Bronchial epithelial cell (primary cell): ENCODE results near the gene LRP1B. TPM values are rescaled to one million over a fixed set of nuclear protein-coding genes. Genes with fewer than 3 reads are reported as not detected.

Experiments used
- DNase-seq: peaks from one replicate; pipeline ENCODE4 v3.0.0-alpha.2; 2010; ENCODE audit warnings: low read depth
- FAIRE-seq: peaks from 2 replicates; lab custom pipeline; 2011; peaks lifted over from hg19 to GRCh38; lab: Jason Lieb, UNC
- H3K27me3 ChIP-seq: 2 replicates; pipeline ENCODE4 v1.5.1; 2011; ENCODE audit warnings: low read length; ENCODE audit not compliant: control insufficient read depth, insufficient read depth
- H3K36me3 ChIP-seq: 2 replicates; pipeline ENCODE4 v1.5.1; 2011; ENCODE audit warnings: low read length; ENCODE audit not compliant: control insufficient read depth, insufficient read depth
- H3K4me3 ChIP-seq: 2 replicates; pipeline ENCODE4 v1.5.1; 2011; ENCODE audit warnings: mild to moderate bottlenecking, low read depth, low read length, control low read depth
- CTCF ChIP-seq: IDR thresholded peaks from 2 replicates; pipeline ENCODE4 v1.5.1; 2011; ENCODE audit warnings: mild to moderate bottlenecking, moderate library complexity, low read length, control low read depth, inconsistent platforms; ENCODE audit not compliant: insufficient read depth, severe bottlenecking
- total RNA-seq: library from RNA; depleted of rRNA; stranded (reverse); fragments of >200 nt; gene quantifications from 2 replicates; pipeline ENCODE4 v1.2.1, GENCODE V29; 2014

LRP1B gene
- total RNA-seq, 1 donor from 2014 or later, result under 0.01 TPM

- no peak for TF ChIP-seq CTCF
- no peaks in the 10 kb centered on the region for H3K27me3 ChIP-seq
- H3K4me3 ChIP-seq, result no peak overlapping the region
- FAIRE-seq (no peak), DNase-seq (no peak)
- no peaks in the 10 kb centered on the region for H3K36me3 ChIP-seq
These were observed 97.4 kb downstream of the LRP1B start for GRCh38 chr2:142033393-142033792.

GRCh38 chr2:142031656-142032055 is 99.2 kb downstream of the LRP1B start:
- Histone ChIP-seq H3K36me3 (no peaks in the 10 kb centered on the region), H3K27me3 (no peaks in the 10 kb centered on the region), H3K4me3 (no peak overlapping the region)
- no peak for FAIRE-seq
- no peak for DNase-seq
- TF ChIP-seq CTCF, result no peak

GRCh38 chr2:142030735-142031134 is 100.1 kb downstream of the LRP1B start:
- FAIRE-seq (no peak), DNase-seq (no peak)

GRCh38 chr2:142029974-142030373 is 100.8 kb downstream of the LRP1B start:
- TF ChIP-seq CTCF, result no peak
- FAIRE-seq (no peak), DNase-seq (no peak)
- Histone ChIP-seq H3K36me3 (no peaks in the 10 kb centered on the region), H3K27me3 (no peaks in the 10 kb centered on the region), H3K4me3 (no peak overlapping the region)

More at GRCh38 chr2:142030735-142031134, 100.1 kb downstream of the LRP1B start:
- H3K27me3 ChIP-seq, result no peaks in the 10 kb centered on the region
- no peak for TF ChIP-seq CTCF
- no peak overlapping the region for H3K4me3 ChIP-seq
- H3K36me3 ChIP-seq, result no peaks in the 10 kb centered on the region

- no peak for FAIRE-seq
- TF ChIP-seq CTCF, result no peak
- H3K4me3 ChIP-seq, result no peak overlapping the region
These were observed 105.4 kb downstream of the LRP1B start for GRCh38 chr2:142025394-142025793.

GRCh38 chr2:142020368-142020767 is 110.4 kb downstream of the LRP1B start:
- no peak for TF ChIP-seq CTCF
- FAIRE-seq (no peak), DNase-seq (no peak)
- Histone ChIP-seq H3K27me3 (no peaks in the 10 kb centered on the region), H3K36me3 (no peaks in the 10 kb centered on the region), H3K4me3 (no peak overlapping the region)

More at GRCh38 chr2:142025394-142025793, 105.4 kb downstream of the LRP1B start:
- Histone ChIP-seq H3K36me3 (no peaks in the 10 kb centered on the region), H3K27me3 (no peaks in the 10 kb centered on the region)
- no peak for DNase-seq
